Uterus (tissue), 2 donors: Measurements from ENCODE around the gene SLC8A1.

Source experiments
- CTCF ChIP-seq, 4 experiments: fragments of 200-600 bp in 2 of 4; fragments of 450-650 bp in 2 of 4; sonication (generic) in 2 of 4; IDR thresholded peaks; one replicate each; pipeline ENCODE4 v1.5.1; 2016 to 2019; ENCODE audit warnings: antibody characterized with exemption in 4 of 4, mild to moderate bottlenecking in 2 of 4, moderate library complexity in 1 of 4
- POLR2A ChIP-seq, 2 donors: fragments of 450-650 bp; IDR thresholded peaks; one replicate each; pipeline ENCODE4 v1.6.1; 2016; ENCODE audit warnings: antibody characterized with exemption in 2 of 2, mild to moderate bottlenecking in 1 of 2, moderate library complexity in 1 of 2

DNA sequence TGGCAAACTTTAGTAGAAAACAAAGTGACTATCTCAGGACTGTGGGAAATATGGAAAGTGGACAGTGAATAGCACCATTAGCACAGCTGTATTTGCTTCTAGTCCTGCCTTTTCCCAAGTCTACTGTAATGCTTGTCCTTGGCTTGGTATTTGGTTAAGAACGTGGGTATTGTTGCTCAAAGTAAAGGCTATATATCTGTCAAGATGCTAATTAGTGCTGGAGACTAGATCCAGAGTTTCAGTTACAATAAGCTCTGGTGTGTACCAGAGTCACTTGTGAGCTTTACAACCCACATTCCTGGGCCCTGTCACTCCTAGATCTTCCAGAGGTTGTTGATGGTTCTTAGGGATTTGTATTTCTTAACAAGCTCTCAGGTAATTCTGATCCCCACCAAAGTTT is 313.6 kb downstream of the SLC8A1 start:
- TF ChIP-seq CTCF (IDR thresholded peaks at IDR 0.05), result no peak
- no peak for TF ChIP-seq POLR2A (IDR thresholded peaks at IDR 0.05)
